Right lobe of liver (tissue), 6 donors: ENCODE measurements around the gene MT1H. TPM values are rescaled to one million over a fixed set of nuclear protein-coding genes. Genes with fewer than 3 reads are reported as not detected.

Experiments
- ATAC-seq, 4 donors: fragments of 200-7000 bp; cut with Tn5 transposase; one replicate each; pipeline ENCODE4 v1.9.1; 2020; ENCODE audit warnings: mild to moderate bottlenecking in 4 of 4, moderate library complexity in 4 of 4
- DNase-seq, 3 donors: peaks; one replicate each; pipeline ENCODE4 v3.0.0-alpha.2; 2020
- H3K27ac ChIP-seq, 3 donors: fragments of 200-600 bp; one replicate each; pipeline ENCODE4 v1.8.0; 2022
- H3K27me3 ChIP-seq, 2 donors: fragments of 200-600 bp; one replicate each; pipeline ENCODE4 v1.8.0; 2022
- H3K36me3 ChIP-seq, 4 donors: fragments of 200-600 bp; sonication (generic) in 1 of 4; one replicate each; pipeline versions ENCODE4 v1.5.1 to v1.8.0; 2017 to 2022; ENCODE audit warnings: control low read depth in 1 of 4
- H3K4me1 ChIP-seq, 4 donors: fragments of 200-600 bp; sonication (generic) in 1 of 4; one replicate each; pipeline versions ENCODE4 v1.5.1 to v1.8.0; 2017 to 2022; ENCODE audit warnings: control low read depth in 1 of 4
- H3K4me3 ChIP-seq, 3 donors: fragments of 200-600 bp; one replicate each; pipeline ENCODE4 v1.8.0; 2022
- H3K9me3 ChIP-seq, 4 donors: fragments of 200-600 bp; sonication (generic) in 1 of 4; one replicate each; pipeline versions ENCODE4 v1.5.1 to v1.8.0; 2017 to 2022; ENCODE audit warnings: control low read depth in 1 of 4
- POLR2A ChIP-seq: fragments of 450-650 bp; IDR thresholded peaks from one replicate; pipeline ENCODE4 v1.6.1; 2017; ENCODE audit warnings: antibody characterized with exemption, mild to moderate bottlenecking
- WGBS: methylation state at CpG from one replicate; pipeline ENCODE4 v1.1.6; 2018; ENCODE audit warnings: low coverage, low lambda C conversion rate; ENCODE audit not compliant: insufficient coverage; ENCODE audit errors: missing lambda C conversion rate; 5-methylcytosine and 5-hydroxymethylcytosine counted together
- intact Hi-C, 2 donors: fragments of 100-400 bp; cut with DNase I; formaldehyde crosslinking; loops; one replicate each; pipeline versions ENCODE4 v1.11.2 to v1.14.1; 2022
- total RNA-seq, 6 experiments: library from RNA; depleted of rRNA in 2 of 6; stranded (reverse); fragments of >200 nt in 2 of 6; fragmentation: NEBNext Ultra II Directional in 3 of 6; extraction: Animal tissue kit (Norgen Biotek cat#: 25700) in 3 of 6; gene quantifications; one replicate each; pipeline versions ENCODE4 v1.1.0 to v1.2.4, GENCODE V29; 2016 to 2023
- TF ChIP-seq, protein P1 (sequence below), 4 donors: fragments of 200-600 bp in 3 of 4; fragments of 450-650 bp in 1 of 4; IDR thresholded peaks; one replicate each; pipeline versions ENCODE4 v1.5.1 to v1.8.0; 2016 to 2022; ENCODE audit warnings: antibody characterized with exemption in 4 of 4, mild to moderate bottlenecking in 2 of 4
- donor health status: DM: no; HTN: yes; CAD: no.
- donor health status: DM: no; HTN: no; CAD: no.
- donor health status: DM: no; HTN: no; CAD: no.
- donor health status: DM: no; HTN: yes; CAD: no.
- donor health status: DM: no; HTN: yes; CAD: no.

MT1H gene
- total RNA-seq, 6 experiments from 2014 or later = 0.74 to 1,258 (median 358) TPM; not detected in 1

DNA sequence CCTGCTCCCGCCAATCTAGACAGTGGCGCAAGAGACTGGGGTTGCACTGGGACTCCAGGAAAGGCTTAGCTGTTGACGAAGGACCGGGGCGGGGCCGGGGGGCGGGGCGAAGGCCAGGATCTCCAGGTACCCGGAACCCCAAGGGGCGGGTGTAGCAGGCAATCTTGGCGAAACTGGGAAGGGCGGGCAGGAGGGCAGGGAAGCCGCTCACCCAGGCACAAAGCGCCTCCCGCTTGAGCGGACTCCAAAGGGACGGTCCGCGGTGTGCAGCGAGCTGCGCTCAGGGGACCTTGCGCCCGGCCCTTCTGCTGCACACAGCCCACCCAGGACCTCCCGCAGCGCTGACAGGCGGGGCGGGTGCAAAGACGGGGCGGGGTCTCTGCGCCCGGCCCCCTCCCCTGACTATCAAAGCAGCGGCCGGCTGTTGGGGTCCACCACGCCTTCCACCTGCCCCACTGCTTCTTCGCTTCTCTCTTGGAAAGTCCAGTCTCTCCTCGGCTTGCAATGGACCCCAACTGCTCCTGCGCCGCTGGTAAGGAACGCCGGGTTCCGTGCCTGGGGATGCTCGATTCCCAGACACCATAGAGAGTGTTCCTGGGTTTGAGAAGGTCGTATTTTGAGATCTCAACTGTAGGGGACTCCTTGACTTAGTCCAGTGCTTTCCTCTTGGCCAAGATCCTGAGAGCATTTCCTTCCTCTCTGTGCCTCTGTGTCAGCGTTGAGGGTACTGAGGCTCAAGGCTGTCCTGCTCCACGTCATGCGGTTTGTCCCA lies 11.9 kb upstream of the MT1H start, which contains the start of gene MT1F:
MT1F (plus strand) TSS at position 405 of the 772 bp plus-strand sequence; CDS start at position 505, 100 bp downstream.
- DNase-seq = peak; percentile 92 to 99 (median 98)
- Histone ChIP-seq H3K9me3 (no peaks in the 10 kb centered on the region), H3K36me3 (peaks cover 0 to 13% (median 0%) of the 10 kb centered on the region in 4 donors), H3K4me1 (peaks cover 0 to 8% (median 1%) of the 10 kb centered on the region in 4 donors), H3K27ac (peak within 1 kb of the TSS; percentile 63 to 91 (median 67)), H3K4me3 (peak within 1 kb of the TSS; percentile 58 to 78 (median 61)), H3K27me3 (no peaks in the 10 kb centered on the region)
- peak; percentile 64 for TF ChIP-seq POLR2A
- TF ChIP-seq, protein P1, sequence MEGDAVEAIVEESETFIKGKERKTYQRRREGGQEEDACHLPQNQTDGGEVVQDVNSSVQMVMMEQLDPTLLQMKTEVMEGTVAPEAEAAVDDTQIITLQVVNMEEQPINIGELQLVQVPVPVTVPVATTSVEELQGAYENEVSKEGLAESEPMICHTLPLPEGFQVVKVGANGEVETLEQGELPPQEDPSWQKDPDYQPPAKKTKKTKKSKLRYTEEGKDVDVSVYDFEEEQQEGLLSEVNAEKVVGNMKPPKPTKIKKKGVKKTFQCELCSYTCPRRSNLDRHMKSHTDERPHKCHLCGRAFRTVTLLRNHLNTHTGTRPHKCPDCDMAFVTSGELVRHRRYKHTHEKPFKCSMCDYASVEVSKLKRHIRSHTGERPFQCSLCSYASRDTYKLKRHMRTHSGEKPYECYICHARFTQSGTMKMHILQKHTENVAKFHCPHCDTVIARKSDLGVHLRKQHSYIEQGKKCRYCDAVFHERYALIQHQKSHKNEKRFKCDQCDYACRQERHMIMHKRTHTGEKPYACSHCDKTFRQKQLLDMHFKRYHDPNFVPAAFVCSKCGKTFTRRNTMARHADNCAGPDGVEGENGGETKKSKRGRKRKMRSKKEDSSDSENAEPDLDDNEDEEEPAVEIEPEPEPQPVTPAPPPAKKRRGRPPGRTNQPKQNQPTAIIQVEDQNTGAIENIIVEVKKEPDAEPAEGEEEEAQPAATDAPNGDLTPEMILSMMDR (IDR thresholded peaks at IDR 0.05) = no peak
- intact Hi-C loops = no loop called here
- WGBS = 2% methylated on average over 19 of the region's 46 CpGs
- ATAC-seq = peak; percentile 86 to 93 (median 90)

DNA sequence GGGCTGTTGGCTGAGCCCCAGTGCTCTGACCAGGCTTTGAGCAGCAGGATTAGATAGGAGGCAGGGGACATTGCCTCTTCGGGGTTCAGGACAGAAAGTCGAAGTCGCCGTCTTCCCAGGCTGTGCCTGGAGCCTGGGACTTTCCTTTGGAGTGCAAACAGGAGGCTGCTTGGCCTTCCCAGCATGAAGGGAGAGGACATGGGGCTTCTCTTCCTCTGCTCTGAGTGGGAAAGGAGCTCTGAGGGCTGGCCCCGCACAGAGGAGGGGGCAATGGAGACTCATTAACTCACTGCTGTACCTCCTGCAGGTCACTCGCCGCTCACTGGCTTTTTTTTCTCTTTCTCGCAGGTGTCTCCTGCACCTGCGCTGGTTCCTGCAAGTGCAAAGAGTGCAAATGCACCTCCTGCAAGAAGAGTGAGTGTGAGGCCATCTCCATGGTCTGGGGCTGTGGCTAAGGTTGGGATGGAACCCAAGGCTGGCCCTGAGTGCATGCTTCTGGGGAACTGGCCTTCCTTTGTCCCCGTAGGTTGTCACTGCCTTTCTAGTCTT lies 11.2 kb upstream of the MT1H start:
- peak overlapping the region; percentile 63 to 91 (median 67) for H3K27ac ChIP-seq
- intact Hi-C loops = no loop called here
- DNase-seq (peak in 2 of 3 donors; percentile 65 to 79), ATAC-seq (peak in 1 of 4 donors; percentile 0)
- WGBS = 56% methylated on average over 6 of the region's 10 CpGs
- H3K36me3 ChIP-seq = peaks cover 0 to 13% (median 0%) of the 10 kb centered on the region in 4 donors
- H3K4me1 ChIP-seq = peaks cover 0 to 8% (median 1%) of the 10 kb centered on the region in 4 donors
- TF ChIP-seq, protein P1 (IDR thresholded peaks at IDR 0.05) = no peak
- no peak for TF ChIP-seq POLR2A
- no peaks in the 10 kb centered on the region for H3K27me3 ChIP-seq
- peak overlapping the region; percentile 58 to 78 (median 61) for H3K4me3 ChIP-seq
- H3K9me3 ChIP-seq = no peaks in the 10 kb centered on the region

DNA sequence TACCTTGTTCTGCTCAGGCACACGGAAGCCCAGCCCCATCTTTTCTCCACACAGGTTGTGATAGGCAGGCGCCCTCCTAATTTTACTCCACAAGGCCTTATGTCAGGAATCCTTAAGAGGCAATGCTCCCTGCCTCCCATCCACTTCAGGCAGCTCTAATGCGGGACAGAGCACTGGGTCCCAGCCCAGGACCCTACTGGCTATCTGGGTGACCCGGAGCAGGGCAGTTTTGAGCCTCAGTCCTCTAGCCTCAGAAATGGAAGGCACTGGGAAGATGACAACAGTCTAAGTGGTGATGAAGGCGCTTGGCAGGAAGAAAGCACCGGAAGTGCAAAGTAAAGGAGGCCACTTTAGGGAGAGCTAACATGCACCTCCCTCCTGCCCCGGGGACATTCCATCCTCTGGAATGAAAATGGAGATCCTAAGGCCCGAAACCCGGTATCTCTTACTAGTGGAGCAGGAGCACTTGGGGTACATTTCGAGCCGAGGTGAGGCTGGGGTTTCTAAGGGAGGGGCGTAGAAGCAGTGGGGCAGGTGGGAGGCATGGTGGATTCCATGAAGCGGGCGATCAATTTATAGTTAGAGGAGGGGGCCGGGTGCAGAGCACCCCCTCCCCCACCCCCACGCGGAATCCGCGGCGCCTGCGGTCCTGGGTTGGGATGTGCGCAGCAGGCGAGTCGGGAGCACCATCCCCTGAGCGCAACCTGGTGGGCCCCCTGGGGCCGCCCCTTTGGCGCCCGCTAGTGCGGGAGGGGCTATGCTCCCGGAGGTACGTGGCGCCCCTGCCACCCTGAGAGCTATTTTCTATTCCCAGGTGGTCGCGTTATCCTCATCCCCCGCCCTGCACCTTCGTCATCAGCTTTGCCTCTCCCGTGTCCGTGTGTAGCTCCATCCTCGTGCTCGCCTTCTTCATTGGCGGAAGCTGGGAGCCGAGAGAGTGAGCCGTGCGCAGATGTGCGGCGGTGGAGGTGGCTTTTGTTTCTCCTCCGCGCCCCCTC lies 7.0 kb upstream of the MT1H start:
- H3K27me3 ChIP-seq = no peaks in the 10 kb centered on the region
- WGBS = 51% methylated on average over 31 of the region's 48 CpGs
- DNase-seq = no peak

More for the DNA sequence above, 7.0 kb upstream of the MT1H start:
- no peak for ATAC-seq
- intact Hi-C loops = no loop called here
- no peaks in the 10 kb centered on the region for H3K9me3 ChIP-seq
- H3K4me3 ChIP-seq = no peak overlapping the region
- TF ChIP-seq, protein P1 (IDR thresholded peaks at IDR 0.05) = no peak
- TF ChIP-seq POLR2A = no peak
- H3K36me3 ChIP-seq = peaks cover 0 to 13% (median 0%) of the 10 kb centered on the region in 4 donors
- H3K27ac ChIP-seq = no peak overlapping the region
- H3K4me1 ChIP-seq = peaks cover 0 to 8% (median 0%) of the 10 kb centered on the region in 4 donors
